ENCODE measurements around the gene CLCN5. TPM values are rescaled to one million over a fixed set of nuclear protein-coding genes. Genes with fewer than 3 reads are reported as not detected.

The CLCN5 gene
- total RNA-seq, 4 donors from 2014 or later: 2.7 to 13.1 (median 6.8) TPM

DNA sequence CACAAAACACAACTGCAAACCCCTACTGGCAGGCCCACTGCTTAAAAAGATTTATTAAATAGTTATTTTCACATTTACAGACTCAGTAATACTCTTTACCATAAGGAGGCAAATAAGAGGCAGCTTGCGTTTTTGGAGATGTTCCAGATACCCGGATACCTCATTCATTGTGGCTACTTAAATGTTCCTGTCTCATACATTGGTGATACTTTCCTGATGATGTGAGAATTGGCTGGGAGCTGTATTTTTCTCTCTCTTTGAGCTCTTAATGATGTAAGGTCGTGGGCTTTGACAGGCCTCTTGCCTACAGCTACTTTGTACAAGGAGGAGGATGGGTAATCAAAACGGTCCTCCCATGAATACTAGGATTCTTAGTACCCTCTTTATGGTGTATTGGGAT lies 176.9 kb downstream of the CLCN5 start:
- intact Hi-C loops (cut with DNase I; ENCODE audit: low total_unique reads): loop anchor here (5.0 kb wide), 1 partner anchor 483 kb away; no protein-coding TSS in a partner anchor
- H3K27ac ChIP-seq: no peak overlapping the region
- no peaks in the 10 kb centered on the region for H3K4me1 ChIP-seq
- TF ChIP-seq, protein P1, sequence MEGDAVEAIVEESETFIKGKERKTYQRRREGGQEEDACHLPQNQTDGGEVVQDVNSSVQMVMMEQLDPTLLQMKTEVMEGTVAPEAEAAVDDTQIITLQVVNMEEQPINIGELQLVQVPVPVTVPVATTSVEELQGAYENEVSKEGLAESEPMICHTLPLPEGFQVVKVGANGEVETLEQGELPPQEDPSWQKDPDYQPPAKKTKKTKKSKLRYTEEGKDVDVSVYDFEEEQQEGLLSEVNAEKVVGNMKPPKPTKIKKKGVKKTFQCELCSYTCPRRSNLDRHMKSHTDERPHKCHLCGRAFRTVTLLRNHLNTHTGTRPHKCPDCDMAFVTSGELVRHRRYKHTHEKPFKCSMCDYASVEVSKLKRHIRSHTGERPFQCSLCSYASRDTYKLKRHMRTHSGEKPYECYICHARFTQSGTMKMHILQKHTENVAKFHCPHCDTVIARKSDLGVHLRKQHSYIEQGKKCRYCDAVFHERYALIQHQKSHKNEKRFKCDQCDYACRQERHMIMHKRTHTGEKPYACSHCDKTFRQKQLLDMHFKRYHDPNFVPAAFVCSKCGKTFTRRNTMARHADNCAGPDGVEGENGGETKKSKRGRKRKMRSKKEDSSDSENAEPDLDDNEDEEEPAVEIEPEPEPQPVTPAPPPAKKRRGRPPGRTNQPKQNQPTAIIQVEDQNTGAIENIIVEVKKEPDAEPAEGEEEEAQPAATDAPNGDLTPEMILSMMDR (IDR thresholded peaks at IDR 0.05 in 4 of 5, conservative IDR thresholded peaks at IDR 0.05 in 1 of 5): no peak
- no peak for TF ChIP-seq POLR2A (IDR thresholded peaks at IDR 0.05)
- H3K36me3 ChIP-seq: no peaks in the 10 kb centered on the region
- DNase-seq (no peak), ATAC-seq (no peak)
- no peaks in the 10 kb centered on the region for H3K9me3 ChIP-seq
- no peaks in the 10 kb centered on the region for H3K27me3 ChIP-seq
- H3K4me3 ChIP-seq: no peak overlapping the region
- in situ Hi-C loops (cut with MboI; ENCODE audit: low sequenced_read_pairs in 4 of 4): loop anchor here in 1 of 4 donors (25.0 kb wide), 1 partner anchor 187 kb away; the partner anchor contains the start of gene CLCN5

DNA sequence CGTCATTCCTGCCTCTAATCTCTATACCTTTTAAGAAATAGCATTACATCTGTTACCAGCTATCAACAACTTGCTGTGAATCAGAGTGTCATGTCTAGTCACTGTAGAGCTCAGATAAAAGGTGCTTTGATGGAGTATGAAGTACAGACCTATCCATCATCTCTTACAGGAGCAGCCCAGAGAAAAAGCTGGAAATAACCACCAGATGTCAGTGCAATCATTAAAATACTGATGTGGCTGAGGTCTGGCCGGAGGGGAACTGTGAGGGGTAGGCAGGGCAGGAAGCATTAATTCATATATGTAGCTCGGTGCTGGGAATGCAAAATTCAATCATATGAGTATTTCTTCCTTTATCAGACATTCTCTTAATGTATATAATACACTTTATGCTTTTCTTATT lies 177.8 kb downstream of the CLCN5 start:
- H3K4me1 ChIP-seq: no peaks in the 10 kb centered on the region
- H3K27me3 ChIP-seq: no peaks in the 10 kb centered on the region
- no peak for ATAC-seq
- DNase-seq: no peak
- intact Hi-C loops (cut with DNase I; ENCODE audit: low total_unique reads) (no loop called here), in situ Hi-C loops (cut with MboI; ENCODE audit: low sequenced_read_pairs in 4 of 4) (loop anchor here in 1 of 4 donors (10.0 kb wide), 1 partner anchor 185 kb away; no protein-coding TSS in a partner anchor)
- no peak overlapping the region for H3K4me3 ChIP-seq
- no peaks in the 10 kb centered on the region for H3K36me3 ChIP-seq
- H3K27ac ChIP-seq: no peak overlapping the region
- H3K9me3 ChIP-seq: no peaks in the 10 kb centered on the region
- TF ChIP-seq, protein P1 (IDR thresholded peaks at IDR 0.05 in 4 of 5, conservative IDR thresholded peaks at IDR 0.05 in 1 of 5): peak in 3 of 5 experiments; percentile 9 to 30 (median 16)
- no peak for TF ChIP-seq POLR2A (IDR thresholded peaks at IDR 0.05)

DNA sequence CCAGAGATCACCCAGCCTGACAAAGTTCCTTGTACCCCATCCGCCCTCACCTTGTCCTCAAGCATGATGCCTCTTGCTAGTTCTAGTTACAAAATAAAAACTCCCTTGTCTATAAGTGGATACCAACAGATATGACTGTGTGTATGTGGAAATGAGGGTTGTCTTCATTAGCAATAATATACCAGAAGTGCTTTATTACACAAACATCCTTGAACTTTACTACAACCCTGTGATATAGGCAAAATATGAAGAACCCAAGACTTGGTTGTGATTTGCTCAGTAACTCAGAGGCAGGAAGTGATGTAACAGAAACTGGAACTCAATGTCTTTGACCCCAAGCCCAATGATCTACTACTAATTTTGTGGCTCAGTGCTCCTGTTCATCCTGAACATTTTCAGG lies 180.8 kb downstream of the CLCN5 start:
- Histone ChIP-seq H3K27ac (no peak overlapping the region), H3K36me3 (no peaks in the 10 kb centered on the region), H3K27me3 (no peaks in the 10 kb centered on the region), H3K4me3 (no peak overlapping the region), H3K9me3 (no peaks in the 10 kb centered on the region), H3K4me1 (no peaks in the 10 kb centered on the region)
- ATAC-seq: no peak
- intact Hi-C loops (cut with DNase I; ENCODE audit: low total_unique reads): no loop called here
- no peak for DNase-seq
- in situ Hi-C loops (cut with MboI; ENCODE audit: low sequenced_read_pairs in 4 of 4): loop anchor here in 1 of 4 donors (10.0 kb wide), 1 partner anchor 188 kb away; no protein-coding TSS in a partner anchor
- TF ChIP-seq, protein P1 (IDR thresholded peaks at IDR 0.05 in 4 of 5, conservative IDR thresholded peaks at IDR 0.05 in 1 of 5): no peak
- no peak for TF ChIP-seq POLR2A (IDR thresholded peaks at IDR 0.05)

DNA sequence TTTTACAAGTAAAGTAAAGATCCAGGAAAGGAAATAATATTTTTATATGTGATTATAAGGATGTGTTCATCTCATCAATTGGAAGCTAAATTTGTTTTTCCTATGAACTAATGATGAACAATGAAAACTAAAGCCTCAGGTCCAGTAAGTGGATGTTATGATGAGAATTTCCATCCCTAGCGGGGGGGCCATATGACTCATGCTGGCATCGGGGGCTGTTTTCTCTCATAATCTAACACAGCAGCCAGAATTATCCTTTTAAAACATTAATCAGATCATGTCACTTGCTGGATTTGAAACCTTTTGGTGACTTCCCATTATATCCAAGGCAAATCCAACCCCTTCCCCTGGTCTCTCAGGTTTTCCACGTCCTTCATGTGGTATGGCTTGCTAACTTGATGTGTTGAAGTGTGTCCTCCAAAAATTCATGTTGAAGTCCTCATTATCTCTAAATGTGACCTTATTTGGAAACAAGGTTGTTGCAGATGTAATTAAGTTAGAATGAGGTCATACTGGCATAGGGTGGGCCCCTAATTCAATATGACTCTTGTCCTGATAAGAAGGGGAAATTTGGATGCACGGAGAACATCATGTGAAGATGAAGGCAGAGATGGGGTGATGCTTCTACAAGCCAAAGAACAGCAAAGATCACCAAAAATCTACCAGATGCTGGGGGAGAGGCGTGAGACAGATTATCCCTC lies 181.6 kb downstream of the CLCN5 start:
- no peaks in the 10 kb centered on the region for H3K4me1 ChIP-seq
- DNase-seq (no peak), ATAC-seq (no peak)
- H3K4me3 ChIP-seq: no peak overlapping the region
- no peaks in the 10 kb centered on the region for H3K9me3 ChIP-seq
- H3K27ac ChIP-seq: no peak overlapping the region
- H3K36me3 ChIP-seq: no peaks in the 10 kb centered on the region
- TF ChIP-seq POLR2A (IDR thresholded peaks at IDR 0.05): no peak
- TF ChIP-seq, protein P1 (IDR thresholded peaks at IDR 0.05 in 4 of 5, conservative IDR thresholded peaks at IDR 0.05 in 1 of 5): no peak
- intact Hi-C loops (cut with DNase I; ENCODE audit: low total_unique reads): no loop called here
- in situ Hi-C loops (cut with MboI; ENCODE audit: low sequenced_read_pairs in 4 of 4): loop anchor here in 1 of 4 donors (10.0 kb wide), 1 partner anchor 189 kb away; no protein-coding TSS in a partner anchor
- no peaks in the 10 kb centered on the region for H3K27me3 ChIP-seq

Measured in gastrocnemius medialis (tissue), 4 donors.